NCI-H2171 (cell line): Measurements from ENCODE around the gene ATP5MC2.
A peak's percentile ranks its signal among the peaks of the same experiment; 100 is the strongest.
"Not testable (repeated sequence)": the region's sequence is repeated elsewhere in the genome, so short reads cannot be mapped to it uniquely, and the experiment has no call there.

Source experiments
- DNase-seq: peaks from one replicate; lab custom pipeline; 2025; lab: John Stamatoyannopoulos, UW

The ATP5MC2 gene

GRCh38 chr12:53646300-53646699, 29.6 kb downstream of the ATP5MC2 start:
- not testable (repeated sequence) for DNase-seq

GRCh38 chr12:53645165-53645564, 30.7 kb downstream of the ATP5MC2 start:
- DNase-seq = peak; percentile 77

- DNase-seq = no peak
Observed at GRCh38 chr12:53644133-53644532, 31.8 kb downstream of the ATP5MC2 start.

GRCh38 chr12:53643232-53643979, 32.5 kb downstream of the ATP5MC2 start:
- DNase-seq = no peak

GRCh38 chr12:53638057-53638456, 37.8 kb downstream of the ATP5MC2 start:
- DNase-seq = no peak

GRCh38 chr12:53636641-53637040, 39.2 kb downstream of the ATP5MC2 start:
- DNase-seq = no peak

- not testable (repeated sequence) for DNase-seq
Observed at GRCh38 chr12:53635708-53636107, 40.2 kb downstream of the ATP5MC2 start.

- DNase-seq = no peak
Observed at GRCh38 chr12:53631721-53632120, 44.2 kb downstream of the ATP5MC2 start.

GRCh38 chr12:53627919-53628318, 48.0 kb downstream of the ATP5MC2 start:
- no peak for DNase-seq

- DNase-seq = no peak
Observed at GRCh38 chr12:53626702-53627169, 49.1 kb downstream of the ATP5MC2 start.

GRCh38 chr12:53625946-53626701, 49.8 kb downstream of the ATP5MC2 start, which contains the start of gene ATF7:
ATF7 (minus strand) TSS chr12:53626382; CDS start chr12:53601000, 25,382 bp downstream.
- peak; percentile 96 for DNase-seq

- DNase-seq = no peak
Observed at GRCh38 chr12:53625373-53625945, 50.4 kb downstream of the ATP5MC2 start.

- no peak for DNase-seq
Observed at GRCh38 chr12:53624956-53625355, 50.9 kb downstream of the ATP5MC2 start.

GRCh38 chr12:53624458-53624857, 51.4 kb downstream of the ATP5MC2 start:
- no peak for DNase-seq

GRCh38 chr12:53623548-53624385, 52.1 kb downstream of the ATP5MC2 start:
- DNase-seq = no peak

GRCh38 chr12:53622724-53623123, 53.2 kb downstream of the ATP5MC2 start:
- no peak for DNase-seq

- no peak for DNase-seq
Observed at GRCh38 chr12:53618275-53618674, 57.6 kb downstream of the ATP5MC2 start.

GRCh38 chr12:53617700-53618099, 58.2 kb downstream of the ATP5MC2 start:
- no peak for DNase-seq

- DNase-seq = no peak
Observed at GRCh38 chr12:53616950-53617349, 58.9 kb downstream of the ATP5MC2 start.
